IPS DF 6.9 (cell line): ENCODE data around the gene CCL11.

Experiments
- DNase-seq: peaks from one replicate; pipeline ENCODE4 v3.0.0-alpha.2; 2013; ENCODE audit warnings: low read depth, low spot score
- H3K27ac ChIP-seq: one replicate; pipeline ENCODE4 v1.5.1; 2013; ENCODE audit warnings: low read length, control low read depth
- H3K27me3 ChIP-seq: 2 replicates; pipeline ENCODE4 v1.6.1; 2013; ENCODE audit warnings: mild to moderate bottlenecking, low read length; ENCODE audit not compliant: control insufficient read depth, insufficient read depth
- H3K36me3 ChIP-seq: 2 replicates; pipeline ENCODE4 v1.6.1; 2013; ENCODE audit warnings: low read length; ENCODE audit not compliant: control insufficient read depth, insufficient read depth
- H3K4me1 ChIP-seq: 2 replicates; pipeline ENCODE4 v1.6.1; 2013; ENCODE audit warnings: low read length; ENCODE audit not compliant: control insufficient read depth, insufficient read depth
- H3K4me3 ChIP-seq: 2 replicates; pipeline ENCODE4 v1.5.1; 2013; ENCODE audit warnings: mild to moderate bottlenecking, low read length
- H3K9me3 ChIP-seq: 2 replicates; pipeline ENCODE4 v1.6.1; 2013; ENCODE audit warnings: low read length, inconsistent platforms; ENCODE audit not compliant: control insufficient read depth, insufficient read depth
- WGBS: extraction: QIAGEN DNeasy Blood & Tissue Kit; methylation state at CpG from one replicate; pipeline ENCODE4 v1.1.7; 2013; ENCODE audit warnings: mixed read lengths, missing lambda C conversion rate; ENCODE audit not compliant: insufficient read length, insufficient coverage; 5-methylcytosine and 5-hydroxymethylcytosine counted together

The CCL11 gene

GRCh38 chr17:34285286-34285792, at the start of gene CCL11:
CCL11 (plus strand) TSS chr17:34285742; CDS start chr17:34285809, 67 bp downstream.
- no peaks in the 10 kb centered on the region; the same call in 1 of the 2 replicates for H3K27me3 ChIP-seq
- no peak for DNase-seq
- no peaks in the 10 kb centered on the region for H3K9me3 ChIP-seq
- no peak within 1 kb of the TSS for H3K4me3 ChIP-seq
- no CpG with 5 or more reads among the region's 4 CpGs for WGBS
- H3K27ac ChIP-seq: no peak within 1 kb of the TSS
- no peaks in the 10 kb centered on the region for H3K4me1 ChIP-seq
- no peaks in the 10 kb centered on the region for H3K36me3 ChIP-seq

- Histone ChIP-seq H3K9me3 (no peaks in the 10 kb centered on the region), H3K27ac (no peak overlapping the region), H3K4me1 (no peaks in the 10 kb centered on the region), H3K36me3 (no peaks in the 10 kb centered on the region), H3K27me3 (no peaks in the 10 kb centered on the region), H3K4me3 (no peak overlapping the region)
- no CpG with 5 or more reads among the region's 6 CpGs for WGBS
- no peak for DNase-seq
These were observed 49.2 kb upstream of the CCL11 start for GRCh38 chr17:34236281-34236892.

DNA sequence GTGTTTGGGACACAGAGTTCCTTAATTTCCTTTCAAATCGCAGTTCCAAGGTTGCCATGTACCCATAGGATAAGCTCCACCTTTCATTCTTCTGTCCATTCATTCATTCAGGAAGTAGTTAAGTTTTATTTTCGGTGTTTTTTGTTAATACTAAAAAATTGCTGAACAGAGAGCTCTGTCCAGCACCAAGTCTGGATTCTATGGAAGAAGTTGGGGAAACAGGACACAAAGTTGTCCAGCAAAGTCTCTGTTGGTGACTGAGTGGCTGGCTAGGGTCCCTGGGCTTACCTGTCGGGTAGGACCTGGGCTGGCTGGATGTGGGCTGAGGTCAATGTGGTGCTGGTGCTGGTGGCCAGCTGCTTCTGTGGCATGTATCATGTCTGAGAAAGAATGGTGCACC, 48.1 kb upstream of the CCL11 start:
- H3K9me3 ChIP-seq: no peaks in the 10 kb centered on the region
- H3K27me3 ChIP-seq: no peaks in the 10 kb centered on the region
- no peaks in the 10 kb centered on the region for H3K36me3 ChIP-seq
- no peak overlapping the region for H3K4me3 ChIP-seq
- no CpG with 5 or more reads among the region's 3 CpGs for WGBS
- no peak for DNase-seq
- no peak overlapping the region for H3K27ac ChIP-seq
- H3K4me1 ChIP-seq: no peaks in the 10 kb centered on the region

GRCh38 chr17:34241062-34241461, 44.5 kb upstream of the CCL11 start:
- Histone ChIP-seq H3K9me3 (no peaks in the 10 kb centered on the region), H3K27ac (no peak overlapping the region), H3K27me3 (no peaks in the 10 kb centered on the region), H3K36me3 (no peaks in the 10 kb centered on the region), H3K4me1 (0 out of 2 replicates have a peak, but pooled peaks cover 2% of the 10 kb centered on the region), H3K4me3 (no peak overlapping the region)
- DNase-seq: no peak
- no CpG with 5 or more reads among the region's 4 CpGs for WGBS

- H3K4me1 ChIP-seq: 0 out of 2 replicates have a peak, but pooled peaks cover 2% of the 10 kb centered on the region
- no peaks in the 10 kb centered on the region for H3K9me3 ChIP-seq
- no peak overlapping the region for H3K27ac ChIP-seq
- no peak for DNase-seq
- H3K4me3 ChIP-seq: no peak overlapping the region
- no peaks in the 10 kb centered on the region for H3K27me3 ChIP-seq
- no peaks in the 10 kb centered on the region for H3K36me3 ChIP-seq
- WGBS: no CpG with 5 or more reads among the region's 8 CpGs
These were observed 42.8 kb upstream of the CCL11 start for GRCh38 chr17:34242587-34243363.

- no peak overlapping the region for H3K4me3 ChIP-seq
- H3K36me3 ChIP-seq: no peaks in the 10 kb centered on the region
- no peak overlapping the region for H3K27ac ChIP-seq
- no CpG with 5 or more reads among the region's 7 CpGs for WGBS
- no peaks in the 10 kb centered on the region for H3K9me3 ChIP-seq
- no peaks in the 10 kb centered on the region for H3K27me3 ChIP-seq
- DNase-seq: no peak
- H3K4me1 ChIP-seq: 0 out of 2 replicates have a peak, but pooled peaks cover 2% of the 10 kb centered on the region
These were observed 41.9 kb upstream of the CCL11 start for GRCh38 chr17:34243364-34244320.

DNA sequence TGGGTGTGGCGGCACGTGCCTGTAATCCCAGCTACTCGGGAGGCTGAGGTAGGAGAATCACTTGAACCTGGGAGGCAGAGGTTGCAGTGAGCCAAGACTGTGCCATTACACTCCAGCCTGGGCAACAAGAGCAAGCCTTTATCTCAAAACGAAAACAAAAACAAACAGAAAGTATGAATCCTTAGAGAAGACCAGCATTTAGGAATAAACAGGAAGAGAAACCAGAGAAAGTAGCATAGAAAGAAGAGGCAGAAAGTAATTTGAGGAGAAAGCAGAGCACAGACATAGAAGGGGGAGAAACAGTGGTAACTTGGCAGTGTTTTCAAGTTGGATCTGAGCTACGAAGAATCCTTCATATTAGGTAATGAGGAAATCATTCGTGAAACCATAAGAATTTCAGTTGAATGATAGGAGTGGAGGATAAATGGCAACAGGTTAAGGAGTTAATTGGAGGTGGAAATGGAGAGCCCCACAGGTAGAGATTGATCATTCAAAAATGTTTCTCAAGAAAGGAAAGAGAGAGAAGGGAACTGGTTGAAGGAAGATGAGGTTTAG, 40.1 kb upstream of the CCL11 start:
- no peaks in the 10 kb centered on the region for H3K27me3 ChIP-seq
- no CpG with 5 or more reads among the region's 6 CpGs for WGBS
- 0 out of 2 replicates have a peak, but pooled peaks cover 2% of the 10 kb centered on the region for H3K4me1 ChIP-seq
- H3K9me3 ChIP-seq: no peaks in the 10 kb centered on the region
- no peak overlapping the region for H3K4me3 ChIP-seq
- DNase-seq: no peak
- H3K27ac ChIP-seq: no peak overlapping the region
- no peaks in the 10 kb centered on the region for H3K36me3 ChIP-seq

- Histone ChIP-seq H3K4me1 (peaks cover 4% of the 10 kb centered on the region; the same call in 1 of the 2 replicates), H3K36me3 (no peaks in the 10 kb centered on the region), H3K4me3 (no peak overlapping the region), H3K27me3 (no peaks in the 10 kb centered on the region), H3K27ac (no peak overlapping the region), H3K9me3 (no peaks in the 10 kb centered on the region)
- no CpG with 5 or more reads among the region's 1 CpG for WGBS
- DNase-seq: no peak
These were observed 39.1 kb upstream of the CCL11 start for GRCh38 chr17:34246446-34246845.

- Histone ChIP-seq H3K27ac (no peak overlapping the region), H3K9me3 (no peaks in the 10 kb centered on the region), H3K36me3 (no peaks in the 10 kb centered on the region), H3K4me3 (no peak overlapping the region), H3K4me1 (peaks cover 4% of the 10 kb centered on the region; the same call in 1 of the 2 replicates), H3K27me3 (no peaks in the 10 kb centered on the region)
- WGBS: no CpG with 5 or more reads among the region's 3 CpGs
- no peak for DNase-seq
These were observed 38.7 kb upstream of the CCL11 start for GRCh38 chr17:34246881-34247280.
